Right forelimb (tissue), 1 donor: ENCODE results near the gene TMC7.

Experiments used
- DNase-seq: peaks from one replicate; pipeline ENCODE4 v3.0.0-alpha.2; 2018

Gene TMC7

DNA sequence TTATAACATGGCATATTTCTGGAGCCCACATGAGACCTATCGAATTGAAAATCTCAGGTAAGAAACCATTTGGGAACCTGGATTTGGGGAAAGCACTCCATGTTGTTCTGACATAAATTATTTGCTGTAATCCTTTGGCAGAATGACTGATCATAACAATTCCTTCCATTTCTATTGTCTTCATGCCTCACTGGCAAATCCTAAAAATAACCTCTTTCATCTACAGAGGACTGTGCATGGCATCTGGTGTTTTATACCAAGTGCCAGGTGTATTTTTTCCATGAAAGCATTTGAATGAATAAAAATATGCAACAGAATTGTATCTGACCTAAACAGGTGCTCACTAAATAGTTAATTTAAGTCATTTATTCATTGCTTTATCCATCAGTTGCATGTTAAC lies 50.0 kb downstream of the TMC7 start:
- DNase-seq = no peak

DNA sequence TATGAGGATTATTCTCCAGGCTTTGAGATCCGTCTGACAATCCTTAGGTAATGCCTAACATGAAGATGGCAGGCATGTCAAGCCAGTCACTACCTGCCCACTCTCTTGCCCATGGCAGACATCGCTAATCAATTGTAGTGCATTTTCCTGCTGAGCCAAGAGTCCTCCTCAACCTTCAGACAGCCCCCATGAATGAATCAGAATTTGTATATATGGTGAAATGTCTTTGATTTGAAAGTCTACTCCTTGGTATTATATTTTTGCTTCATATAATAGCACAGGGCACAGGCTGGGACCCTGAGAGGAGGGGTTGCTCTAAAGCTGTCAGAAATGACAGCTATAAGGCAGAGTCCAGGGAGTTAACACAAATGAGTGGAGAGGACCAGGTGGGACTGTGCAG lies 56.7 kb downstream of the TMC7 start:
- no peak for DNase-seq

DNA sequence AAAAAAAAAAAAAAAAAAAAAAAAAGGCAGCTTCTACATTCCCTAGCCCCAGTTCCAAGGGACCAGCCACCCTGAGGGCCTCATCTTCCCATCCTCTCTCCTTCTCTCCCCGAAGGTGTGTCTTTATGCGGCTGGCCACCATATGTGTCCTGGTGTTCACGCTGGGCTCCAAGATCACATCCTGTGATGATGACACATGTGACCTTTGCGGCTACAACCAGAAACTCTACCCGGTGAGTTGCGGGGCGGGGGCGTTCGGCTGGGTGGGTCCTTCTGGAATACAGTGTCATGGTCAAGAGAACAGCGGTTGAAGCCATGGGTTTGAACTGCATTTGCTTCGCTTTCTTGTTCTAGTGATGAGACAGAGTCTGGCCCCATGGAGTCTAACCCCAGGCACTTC lies 61.0 kb downstream of the TMC7 start:
- no peak for DNase-seq

DNA sequence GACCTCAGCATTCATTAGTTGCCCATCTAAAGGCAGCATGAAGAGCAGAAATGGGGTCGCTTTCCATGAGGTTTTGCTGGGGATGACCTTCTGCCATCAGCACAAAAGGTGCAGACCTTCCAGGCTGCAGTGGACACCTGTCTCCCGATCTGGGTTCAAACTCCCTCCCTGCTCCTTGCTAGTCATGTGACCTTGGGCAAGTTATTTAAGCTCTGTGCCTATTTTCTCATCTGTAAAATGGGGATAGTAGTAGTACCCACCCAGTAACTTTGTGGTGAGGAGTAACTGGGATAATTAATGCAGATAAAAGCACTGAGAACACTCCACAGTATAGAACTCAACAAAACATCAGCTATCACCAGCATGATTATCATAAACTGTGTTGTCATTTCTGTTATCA lies 62.3 kb downstream of the TMC7 start:
- no peak for DNase-seq

DNA sequence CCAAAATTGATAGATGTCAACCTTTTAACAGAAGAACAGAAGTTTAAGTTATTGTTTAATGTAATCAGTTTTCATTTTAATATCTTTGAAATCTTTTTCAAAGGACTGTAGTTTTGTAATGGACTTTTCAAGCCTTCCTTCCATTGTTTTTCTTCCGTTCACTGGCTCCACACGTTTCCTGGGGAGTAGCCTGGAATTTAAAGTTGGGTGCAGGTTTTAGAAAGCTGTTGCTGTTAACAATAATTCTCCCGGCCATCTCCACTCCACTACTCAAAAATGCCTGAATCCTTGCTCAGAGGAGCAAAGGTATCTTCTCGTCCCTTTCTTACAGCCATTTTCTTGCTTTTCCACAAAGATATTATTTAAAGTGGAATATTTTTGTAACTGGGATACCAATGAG lies 79.0 kb downstream of the TMC7 start:
- DNase-seq = no peak

DNA sequence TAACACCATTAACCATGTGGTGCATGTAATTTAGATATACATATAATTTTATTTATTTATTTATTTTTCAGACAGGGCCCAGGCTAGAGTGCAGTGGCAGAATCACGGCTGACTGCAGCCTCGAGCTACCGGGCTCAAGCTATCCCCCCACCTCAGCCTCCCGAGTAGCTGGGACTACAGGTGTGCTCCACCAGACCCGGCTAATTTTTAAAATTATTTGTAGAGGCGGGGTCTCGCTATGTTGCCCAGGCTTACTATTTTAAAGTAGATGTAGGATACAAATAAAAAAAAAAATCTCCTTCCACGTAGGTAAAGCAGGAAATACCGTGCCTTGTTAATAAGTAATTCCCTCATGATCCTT lies 83.2 kb downstream of the TMC7 start:
- DNase-seq = no peak

DNA sequence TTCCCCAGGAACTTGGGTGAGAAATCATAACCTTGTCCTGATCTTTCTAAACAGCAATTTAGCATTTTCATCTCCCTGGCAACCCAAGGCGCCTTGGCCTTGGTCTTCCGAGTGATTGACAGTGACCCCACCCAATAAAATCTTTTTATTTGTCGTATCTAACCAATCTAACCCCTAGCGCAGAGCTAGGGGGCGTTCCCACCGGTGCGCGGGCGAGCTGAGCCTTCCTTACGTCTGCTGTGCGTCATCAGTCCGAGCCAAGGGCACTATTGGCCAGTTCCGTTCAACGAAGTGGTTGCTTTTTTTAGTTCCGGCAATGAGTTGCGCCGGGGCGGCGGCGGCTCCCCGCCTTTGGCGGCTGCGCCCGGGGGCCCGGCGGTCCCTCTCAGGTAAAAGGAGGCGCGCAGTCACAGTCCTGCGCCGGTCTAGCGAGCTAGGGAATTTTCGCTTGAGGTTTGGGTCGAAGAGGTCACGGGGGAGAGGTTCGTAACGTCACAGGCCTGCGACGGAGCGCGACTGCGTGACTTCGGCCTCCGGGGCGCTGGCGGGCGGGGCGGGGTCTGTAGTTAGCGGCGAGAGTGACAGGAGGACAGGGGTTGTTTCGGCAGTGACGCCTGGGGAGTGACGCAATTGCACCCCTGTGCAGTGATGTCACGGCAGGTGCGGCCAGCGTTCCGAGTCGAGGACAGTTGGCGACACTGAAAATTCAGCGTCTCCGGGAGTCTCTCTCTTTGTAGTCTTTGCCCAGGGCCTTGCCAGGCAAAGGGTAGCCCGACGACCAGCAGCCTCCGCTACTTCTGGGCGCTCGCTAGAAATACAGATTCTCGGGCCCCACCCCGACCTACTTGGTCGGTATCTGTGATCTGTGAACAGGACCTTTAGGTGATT lies 83.9 kb downstream of the TMC7 start, which contains the start of gene COQ7:
Gene COQ7 (plus strand): TSS at position 266 of the 888 bp plus-strand sequence. CDS start 51 bp downstream, at position 317.
- DNase-seq = peak; percentile 99

DNA sequence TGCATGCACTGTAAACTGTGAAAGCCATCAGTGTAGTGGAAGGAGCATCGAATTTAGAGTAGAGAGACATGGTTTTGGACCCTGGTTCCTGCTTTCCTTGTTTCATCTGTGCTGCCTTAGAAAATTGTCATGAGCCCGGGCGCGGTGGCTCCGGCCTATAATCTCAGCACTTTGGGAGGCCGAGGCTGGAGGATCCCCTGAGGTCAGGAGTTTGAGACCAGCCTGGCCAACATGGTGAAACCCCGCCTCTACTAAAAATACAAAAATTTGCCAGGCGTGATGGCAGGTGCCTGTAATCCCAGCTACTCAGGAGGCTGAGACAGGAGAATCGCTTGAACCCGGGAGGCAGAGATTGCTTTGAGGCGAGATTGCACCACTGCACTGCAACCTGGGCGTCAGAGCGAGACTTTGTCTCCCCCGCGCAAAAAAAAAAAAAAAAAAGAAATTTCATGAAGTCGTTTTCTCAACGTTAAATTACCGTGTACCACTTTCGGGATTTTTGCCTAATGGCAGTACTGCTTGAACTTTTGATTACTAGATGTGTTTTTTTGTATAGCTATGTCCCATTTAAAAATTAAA lies 84.6 kb downstream of the TMC7 start:
- DNase-seq = no peak

DNA sequence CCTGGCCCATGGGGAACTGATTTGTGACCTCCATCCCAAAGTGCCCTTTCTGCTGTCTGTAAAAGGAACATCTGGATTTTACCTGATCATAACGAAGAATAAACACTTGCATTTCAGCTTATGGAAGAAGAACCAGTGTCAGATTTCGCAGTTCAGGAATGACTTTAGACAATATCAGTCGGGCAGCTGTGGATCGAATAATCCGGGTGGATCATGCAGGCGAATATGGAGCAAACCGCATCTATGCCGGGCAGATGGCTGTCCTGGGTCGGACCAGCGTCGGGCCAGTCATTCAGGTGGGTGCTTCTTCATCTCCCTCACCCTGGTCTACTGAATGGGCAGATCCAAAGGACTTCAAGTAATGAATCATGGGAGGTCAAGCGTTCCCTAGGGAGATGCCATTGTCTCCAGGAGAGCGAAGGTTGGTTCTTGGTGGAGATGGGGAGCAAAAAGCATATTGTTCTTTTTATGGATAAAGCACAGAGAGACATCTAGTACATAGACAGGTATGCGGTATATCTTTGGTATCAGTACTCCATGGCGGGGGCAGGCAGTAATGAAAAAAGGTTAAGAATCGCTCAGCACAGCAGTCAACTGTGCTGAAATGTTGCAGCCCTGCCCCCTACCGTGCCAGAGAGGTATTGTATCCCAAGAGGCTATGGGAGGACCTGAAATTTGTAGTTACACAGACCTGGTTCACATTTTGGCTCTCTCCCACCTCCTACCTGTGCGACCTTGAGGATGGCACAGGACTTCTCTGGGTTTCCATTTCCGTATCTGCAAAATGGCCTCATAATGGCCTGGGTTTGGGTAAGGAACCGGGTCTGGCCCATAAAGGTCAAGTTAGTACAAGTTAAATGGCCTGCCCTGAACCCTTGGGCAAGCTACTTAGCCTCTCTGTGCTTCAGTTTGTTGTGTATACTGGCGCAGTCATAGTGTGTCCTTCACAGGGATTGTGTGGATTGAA lies 88.4 kb downstream of the TMC7 start:
- no peak for DNase-seq

DNA sequence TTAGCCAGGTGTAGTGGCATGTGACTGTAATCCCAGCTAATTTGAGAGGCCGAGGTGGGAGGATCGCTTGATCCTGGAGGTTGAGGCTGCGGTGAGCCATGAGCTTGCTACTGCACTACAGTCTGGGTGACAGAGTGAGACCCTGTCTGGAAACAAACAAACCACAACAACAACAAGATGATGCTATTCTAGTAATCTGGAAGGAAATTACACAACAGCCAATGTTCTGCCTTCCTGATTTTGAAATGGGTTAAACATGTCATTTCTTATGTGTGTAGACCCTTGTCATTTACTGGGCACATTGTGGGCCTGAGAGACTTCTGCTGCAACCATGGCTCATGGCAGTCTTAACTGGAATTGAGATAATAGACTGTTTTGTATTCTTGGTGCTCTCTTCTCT lies 89.6 kb downstream of the TMC7 start:
- no peak for DNase-seq

DNA sequence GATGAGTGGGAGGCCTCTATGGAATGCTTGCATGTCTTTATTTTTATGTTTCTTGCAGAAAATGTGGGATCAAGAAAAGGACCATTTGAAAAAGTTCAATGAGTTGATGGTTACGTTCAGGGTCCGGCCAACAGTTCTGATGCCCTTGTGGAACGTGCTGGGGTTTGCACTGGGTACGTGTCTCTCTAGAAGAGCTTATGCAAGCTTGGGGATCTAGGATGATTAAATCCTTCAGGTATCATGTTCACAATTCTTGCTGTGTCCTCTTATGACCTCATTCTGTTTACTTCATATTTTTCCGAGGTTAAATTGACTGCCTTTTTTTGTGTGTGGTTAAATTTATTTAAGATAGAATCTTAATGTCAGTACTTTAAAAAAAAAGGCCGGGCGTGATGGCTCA lies 90.1 kb downstream of the TMC7 start:
- DNase-seq = no peak

DNA sequence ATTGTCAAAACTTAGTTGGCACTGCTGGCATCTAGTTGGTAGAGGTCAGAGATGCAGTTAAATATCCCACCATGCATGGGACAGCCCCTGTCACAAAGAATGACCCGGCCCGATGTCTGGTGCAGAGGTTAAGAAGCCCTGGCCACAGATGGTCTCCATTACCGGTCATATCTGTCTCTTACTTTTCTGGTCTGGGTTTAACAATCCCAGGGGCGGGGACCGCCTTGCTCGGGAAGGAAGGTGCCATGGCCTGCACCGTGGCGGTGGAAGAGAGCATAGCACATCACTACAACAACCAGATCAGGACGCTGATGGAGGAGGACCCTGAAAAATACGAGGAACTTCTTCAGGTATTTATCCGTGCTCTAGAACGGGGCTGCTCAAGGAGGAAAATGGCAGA lies 91.8 kb downstream of the TMC7 start:
- no peak for DNase-seq

DNA sequence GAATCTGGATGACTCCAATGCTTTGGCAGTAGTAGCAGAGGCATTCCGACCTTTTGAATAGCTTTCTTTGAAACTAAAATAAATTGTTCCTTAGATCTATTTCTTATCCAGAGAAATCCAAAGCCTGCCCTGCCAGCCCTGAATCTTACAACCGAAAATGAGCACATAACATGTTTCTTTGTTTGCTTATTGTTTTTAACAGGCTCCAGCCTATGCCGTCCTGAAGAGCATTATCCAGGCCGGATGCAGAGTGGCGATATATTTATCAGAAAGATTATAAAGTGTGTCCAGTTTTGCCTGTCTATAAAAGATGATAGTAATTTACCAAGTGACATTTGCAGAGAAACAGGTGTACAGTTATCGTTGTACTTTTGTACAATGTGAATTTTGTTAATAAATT lies 94.1 kb downstream of the TMC7 start:
- DNase-seq = no peak

DNA sequence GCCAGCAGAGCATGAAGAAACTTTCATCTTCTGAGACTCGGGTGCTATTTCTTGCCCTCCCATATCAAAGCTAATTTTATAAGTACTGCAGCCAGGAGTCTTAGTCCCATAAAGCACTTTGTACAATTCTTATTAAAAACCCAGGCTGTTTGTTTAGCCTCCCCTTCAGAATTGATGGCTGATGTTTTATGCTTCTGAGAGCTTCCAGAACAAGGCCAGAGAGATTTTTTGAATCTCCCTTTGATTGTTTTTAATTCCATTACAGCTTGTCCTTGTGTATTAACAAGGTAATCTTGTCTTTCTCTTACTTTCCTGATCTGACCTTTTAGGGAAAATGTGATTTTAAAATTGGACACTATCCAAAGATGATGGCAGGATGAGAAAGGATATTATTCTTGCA lies 99.9 kb downstream of the TMC7 start:
- no peak for DNase-seq

DNA sequence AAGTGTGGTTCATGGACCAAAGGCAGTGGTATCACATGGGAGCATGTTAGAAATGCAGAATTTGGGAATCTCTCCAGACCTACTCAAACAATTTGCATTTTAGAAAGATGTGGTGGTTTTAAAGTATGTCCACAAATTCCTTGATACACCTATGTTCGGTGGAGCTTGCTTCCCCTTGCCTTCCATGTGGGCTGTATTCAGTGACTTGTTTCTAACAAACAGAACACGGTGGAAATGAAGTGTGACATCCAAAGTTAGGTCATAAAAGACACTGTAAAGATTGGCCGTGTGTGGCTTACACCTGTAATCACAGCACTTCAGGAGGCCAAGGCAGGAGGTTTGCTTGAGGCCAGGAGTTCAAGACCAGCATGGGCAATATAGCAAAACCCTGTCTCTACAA lies 100.4 kb downstream of the TMC7 start:
- DNase-seq = no peak

DNA sequence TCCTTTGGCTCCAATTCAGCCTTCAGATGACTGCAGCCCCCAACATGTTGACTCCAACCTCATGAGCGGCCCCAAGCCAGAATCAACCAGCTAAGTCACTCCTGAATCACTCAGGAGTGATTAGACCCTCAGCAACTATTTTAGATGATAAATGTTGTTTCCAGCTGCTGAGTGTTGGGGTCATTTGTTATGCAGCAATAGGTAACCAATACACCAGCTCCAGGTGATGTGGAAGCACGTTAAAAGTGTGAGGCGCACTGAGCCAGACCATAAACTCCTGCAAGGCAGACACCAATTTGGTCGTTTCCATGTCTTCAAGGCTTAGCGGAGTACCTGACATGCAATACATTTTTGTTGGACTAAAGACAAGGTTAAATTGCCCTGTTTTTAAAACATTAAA lies 101.1 kb downstream of the TMC7 start:
- no peak for DNase-seq

DNA sequence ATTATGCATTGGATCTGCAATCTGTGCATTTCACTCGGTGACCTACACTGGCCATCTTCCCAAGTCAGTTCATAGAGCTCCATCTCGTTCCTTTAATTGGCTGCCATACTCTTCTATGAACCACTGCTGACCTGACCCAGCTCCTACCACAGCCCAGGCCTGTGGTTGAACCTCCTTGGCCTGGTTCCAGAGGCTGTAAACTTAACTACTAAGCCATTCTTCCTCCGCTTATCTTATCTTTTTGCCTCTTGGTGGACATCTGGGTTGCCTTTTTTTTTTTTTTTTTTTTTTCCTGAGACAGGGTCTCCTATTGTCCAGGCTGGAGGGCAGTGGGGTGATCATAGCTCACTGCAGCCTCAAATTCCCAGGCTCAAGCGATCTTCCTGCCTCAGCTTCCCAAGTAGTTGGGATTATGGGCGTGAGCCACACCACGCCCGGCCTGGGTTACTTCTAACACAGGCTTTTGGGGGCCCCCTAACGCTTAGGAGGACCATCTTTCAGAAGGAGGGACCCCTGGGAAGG lies 102.0 kb downstream of the TMC7 start:
- DNase-seq = no peak

DNA sequence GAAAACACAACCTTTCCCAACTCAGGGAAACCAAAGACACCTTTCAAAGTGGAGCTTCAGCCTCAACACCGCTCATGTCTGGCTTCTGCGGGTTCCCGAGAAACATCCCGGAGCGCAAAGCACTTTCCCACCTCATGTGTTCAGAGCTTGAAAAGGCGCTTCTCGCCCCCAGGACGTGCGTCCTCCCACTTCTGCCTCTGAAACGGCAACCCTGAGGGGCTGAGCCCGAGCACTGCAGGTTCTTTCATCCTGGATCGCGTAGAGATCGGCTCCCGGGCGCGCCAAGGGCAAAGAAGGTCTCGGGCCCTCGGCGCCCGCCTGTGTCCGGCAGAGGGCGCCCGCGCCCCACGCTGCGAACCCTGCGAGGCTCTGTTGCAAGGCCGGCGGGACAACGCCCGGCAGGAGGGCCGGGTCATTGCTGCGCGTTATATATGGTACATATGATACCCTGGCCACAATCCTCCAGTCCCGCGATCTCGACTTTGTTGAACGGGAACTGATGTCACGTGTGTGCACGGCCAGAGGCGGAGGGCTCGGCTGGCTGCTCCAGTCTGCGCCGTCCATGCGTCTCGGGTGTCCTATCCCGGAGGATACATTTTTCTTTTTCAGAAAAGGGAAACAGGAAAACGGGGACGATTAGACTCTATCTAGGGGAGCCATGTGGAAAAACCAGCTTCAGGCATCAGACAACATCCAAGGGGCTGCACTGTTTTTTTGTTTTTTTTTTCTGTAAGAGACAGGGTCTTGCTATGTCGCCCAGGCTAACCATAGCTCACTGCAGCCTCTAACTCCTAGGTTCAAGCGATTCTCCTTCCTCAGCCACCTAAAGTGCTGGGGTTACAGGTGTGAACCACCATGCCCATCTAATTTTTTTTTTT lies 102.8 kb downstream of the TMC7 start:
- DNase-seq = peak; percentile 93

DNA sequence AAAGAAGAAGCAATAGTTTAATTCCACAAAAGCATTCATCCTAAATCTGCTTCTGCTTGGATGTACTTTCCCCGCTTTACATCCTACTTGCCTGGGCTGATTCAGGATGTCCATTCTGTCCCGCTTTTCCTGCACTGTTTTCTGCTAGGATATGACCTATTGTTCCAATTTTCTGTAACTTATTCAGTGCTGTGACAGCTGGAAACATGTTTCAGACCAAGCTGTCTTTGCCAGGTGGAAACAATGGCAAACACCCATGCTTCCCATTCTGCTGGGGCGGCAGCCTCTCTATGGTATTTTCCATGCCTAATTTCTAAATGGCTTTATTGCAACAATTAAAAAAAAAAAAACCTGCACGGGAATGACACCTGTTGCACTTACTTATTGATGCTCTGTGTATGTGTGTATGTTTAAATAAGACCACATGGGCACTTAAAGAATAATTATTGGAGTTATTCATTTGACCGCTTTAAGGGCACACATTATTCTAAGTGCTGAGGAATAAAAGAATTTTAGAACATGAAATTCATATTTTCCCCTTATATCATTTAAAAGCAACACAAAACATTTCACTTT lies 104.7 kb downstream of the TMC7 start:
- no peak for DNase-seq

DNA sequence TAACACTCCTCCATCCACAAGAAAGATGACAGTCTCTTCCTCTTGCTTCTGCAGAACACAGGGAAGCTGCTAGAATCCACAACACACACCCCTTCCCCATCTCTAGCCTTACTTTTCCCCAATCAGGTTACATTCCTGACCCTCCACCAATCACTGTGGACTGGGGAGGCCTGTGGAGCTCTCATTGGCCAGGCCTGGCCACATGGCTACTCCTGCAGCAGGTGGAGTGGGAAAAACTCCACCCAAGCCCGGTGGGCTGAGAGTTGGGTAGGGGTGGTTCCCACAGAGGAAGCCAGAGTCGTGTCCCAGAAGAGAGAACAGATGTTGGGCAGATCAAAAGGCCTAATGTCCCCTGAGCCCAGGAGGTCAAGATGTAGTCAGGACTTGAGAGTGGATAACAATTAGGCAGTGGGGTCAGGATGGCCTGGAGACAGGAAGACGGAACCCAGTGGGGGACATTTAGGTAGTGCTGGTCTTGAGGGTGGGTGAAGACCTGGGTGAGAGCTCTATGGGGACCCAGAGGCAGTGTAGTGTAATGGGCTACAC lies 105.7 kb downstream of the TMC7 start:
- no peak for DNase-seq

DNA sequence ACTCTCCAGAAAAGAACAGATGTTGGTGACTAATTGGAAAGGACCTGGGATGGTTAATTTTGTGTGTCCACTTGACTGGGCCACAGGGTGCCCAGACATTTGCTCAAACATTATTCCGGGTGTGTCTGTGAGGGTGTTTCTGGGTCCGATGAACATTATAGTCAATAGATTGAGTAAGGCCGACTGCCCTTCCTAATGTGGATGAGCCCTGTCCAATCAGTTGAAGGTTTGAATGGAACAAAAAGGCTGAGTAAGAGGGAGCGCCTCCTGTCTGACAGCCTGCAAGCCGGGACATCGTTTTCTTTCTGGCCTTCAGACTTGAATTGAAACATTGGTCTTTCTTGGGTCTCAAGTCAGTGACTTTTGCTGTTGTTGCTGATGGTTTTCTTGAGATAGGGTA lies 107.2 kb downstream of the TMC7 start:
- DNase-seq = no peak
